SK-N-SH treated with all-trans-retinoic acid at 6 μM for 48 hours (cell line): Measurements from ENCODE around the gene MTA1.

Experiments used
- ISL1 ChIP-seq: fragments of 250-450 bp; sonication (Bioruptor Pico); IDR thresholded peaks from 2 replicates; pipeline ENCODE4 v2.1.2; 2022; ENCODE audit warnings: mild to moderate bottlenecking, moderate library complexity
- OSR1 ChIP-seq: fragments of 250-450 bp; sonication (Bioruptor Pico); IDR thresholded peaks from 2 replicates; pipeline ENCODE4 v1.8.0; 2022; ENCODE audit warnings: moderate library complexity, mild to moderate bottlenecking, inconsistent platforms
- PPARA ChIP-seq: fragments of 250-450 bp; sonication (Bioruptor Pico); IDR thresholded peaks from 2 replicates; pipeline ENCODE4 v1.5.0; 2020; ENCODE audit warnings: mild to moderate bottlenecking, borderline replicate concordance
- ZFP3 ChIP-seq: fragments of 250-450 bp; sonication (Bioruptor Pico); IDR thresholded peaks from 2 replicates; pipeline ENCODE4 v1.5.0; 2020; ENCODE audit warnings: mild to moderate bottlenecking, moderate library complexity
- ZNF70 ChIP-seq: fragments of 450-650 bp; formaldehyde crosslinking; IDR thresholded peaks from 2 replicates; pipeline ENCODE4 v1.5.0; 2020; ENCODE audit warnings: mild to moderate bottlenecking, moderate library complexity
- ZNF8 ChIP-seq: fragments of 450-650 bp; formaldehyde crosslinking; IDR thresholded peaks from 2 replicates; pipeline ENCODE4 v1.5.0; 2020; ENCODE audit warnings: mild to moderate bottlenecking, moderate library complexity
- TF ChIP-seq, protein P1 (sequence below): fragments of 250-450 bp; sonication (Bioruptor Pico); IDR thresholded peaks from 2 replicates; pipeline ENCODE4 v1.5.1; 2020; ENCODE audit warnings: low read depth, mild to moderate bottlenecking, moderate library complexity
- TF ChIP-seq, protein P2 (sequence below): fragments of 250-450 bp; sonication (Bioruptor Pico); IDR thresholded peaks from 2 replicates; pipeline ENCODE4 v1.8.0; 2020; ENCODE audit warnings: mild to moderate bottlenecking, moderate library complexity, borderline replicate concordance
- TF ChIP-seq, protein P3 (sequence below): fragments of 250-450 bp; sonication (Bioruptor Pico); IDR thresholded peaks from 2 replicates; pipeline ENCODE4 v1.5.1; 2021; ENCODE audit warnings: mild to moderate bottlenecking, moderate library complexity

DNA sequence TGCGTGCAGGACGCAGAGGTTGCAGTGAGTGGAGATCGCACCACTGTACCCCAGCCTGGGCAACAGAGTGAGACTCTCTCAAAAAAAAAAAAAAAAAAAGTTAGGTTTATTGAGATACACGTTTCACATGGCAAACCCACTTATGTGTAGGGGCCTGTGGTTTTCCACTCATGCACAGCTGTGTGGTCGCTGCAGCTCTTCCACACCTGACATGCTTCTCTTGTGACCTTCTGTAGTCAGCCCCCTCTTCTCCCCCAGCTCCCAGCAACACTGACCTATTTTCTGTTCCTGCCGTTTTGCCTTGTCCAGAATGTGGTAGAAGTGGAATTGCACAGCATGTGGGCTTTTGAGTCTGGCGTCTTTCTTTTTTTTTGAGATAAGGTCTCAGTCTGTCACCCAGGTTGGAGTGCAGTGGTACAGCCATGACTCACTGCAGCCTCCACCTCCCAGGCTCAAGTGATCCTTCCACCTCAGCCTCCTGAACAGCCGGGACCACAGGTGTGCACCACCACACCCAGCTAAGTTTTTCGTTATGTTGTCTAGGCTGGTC is 8.4 kb downstream of the MTA1 start:
- TF ChIP-seq, protein P1, sequence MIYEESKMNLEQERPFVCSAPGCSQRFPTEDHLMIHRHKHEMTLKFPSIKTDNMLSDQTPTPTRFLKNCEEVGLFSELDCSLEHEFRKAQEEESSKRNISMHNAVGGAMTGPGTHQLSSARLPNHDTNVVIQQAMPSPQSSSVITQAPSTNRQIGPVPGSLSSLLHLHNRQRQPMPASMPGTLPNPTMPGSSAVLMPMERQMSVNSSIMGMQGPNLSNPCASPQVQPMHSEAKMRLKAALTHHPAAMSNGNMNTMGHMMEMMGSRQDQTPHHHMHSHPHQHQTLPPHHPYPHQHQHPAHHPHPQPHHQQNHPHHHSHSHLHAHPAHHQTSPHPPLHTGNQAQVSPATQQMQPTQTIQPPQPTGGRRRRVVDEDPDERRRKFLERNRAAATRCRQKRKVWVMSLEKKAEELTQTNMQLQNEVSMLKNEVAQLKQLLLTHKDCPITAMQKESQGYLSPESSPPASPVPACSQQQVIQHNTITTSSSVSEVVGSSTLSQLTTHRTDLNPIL (CRISPR knock-in tag), result no peak
- TF ChIP-seq PPARA (CRISPR knock-in tag), result no peak
- TF ChIP-seq, protein P2, sequence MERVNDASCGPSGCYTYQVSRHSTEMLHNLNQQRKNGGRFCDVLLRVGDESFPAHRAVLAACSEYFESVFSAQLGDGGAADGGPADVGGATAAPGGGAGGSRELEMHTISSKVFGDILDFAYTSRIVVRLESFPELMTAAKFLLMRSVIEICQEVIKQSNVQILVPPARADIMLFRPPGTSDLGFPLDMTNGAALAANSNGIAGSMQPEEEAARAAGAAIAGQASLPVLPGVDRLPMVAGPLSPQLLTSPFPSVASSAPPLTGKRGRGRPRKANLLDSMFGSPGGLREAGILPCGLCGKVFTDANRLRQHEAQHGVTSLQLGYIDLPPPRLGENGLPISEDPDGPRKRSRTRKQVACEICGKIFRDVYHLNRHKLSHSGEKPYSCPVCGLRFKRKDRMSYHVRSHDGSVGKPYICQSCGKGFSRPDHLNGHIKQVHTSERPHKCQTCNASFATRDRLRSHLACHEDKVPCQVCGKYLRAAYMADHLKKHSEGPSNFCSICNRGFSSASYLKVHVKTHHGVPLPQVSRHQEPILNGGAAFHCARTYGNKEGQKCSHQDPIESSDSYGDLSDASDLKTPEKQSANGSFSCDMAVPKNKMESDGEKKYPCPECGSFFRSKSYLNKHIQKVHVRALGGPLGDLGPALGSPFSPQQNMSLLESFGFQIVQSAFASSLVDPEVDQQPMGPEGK (CRISPR knock-in tag), result no peak
- no peak for TF ChIP-seq OSR1 (CRISPR knock-in tag)
- no peak for TF ChIP-seq ZNF8 (CRISPR knock-in tag)
- no peak for TF ChIP-seq ISL1 (CRISPR knock-in tag)
- no peak for TF ChIP-seq ZFP3 (CRISPR knock-in tag)
- TF ChIP-seq ZNF70 (CRISPR knock-in tag), result no peak
- TF ChIP-seq, protein P3, sequence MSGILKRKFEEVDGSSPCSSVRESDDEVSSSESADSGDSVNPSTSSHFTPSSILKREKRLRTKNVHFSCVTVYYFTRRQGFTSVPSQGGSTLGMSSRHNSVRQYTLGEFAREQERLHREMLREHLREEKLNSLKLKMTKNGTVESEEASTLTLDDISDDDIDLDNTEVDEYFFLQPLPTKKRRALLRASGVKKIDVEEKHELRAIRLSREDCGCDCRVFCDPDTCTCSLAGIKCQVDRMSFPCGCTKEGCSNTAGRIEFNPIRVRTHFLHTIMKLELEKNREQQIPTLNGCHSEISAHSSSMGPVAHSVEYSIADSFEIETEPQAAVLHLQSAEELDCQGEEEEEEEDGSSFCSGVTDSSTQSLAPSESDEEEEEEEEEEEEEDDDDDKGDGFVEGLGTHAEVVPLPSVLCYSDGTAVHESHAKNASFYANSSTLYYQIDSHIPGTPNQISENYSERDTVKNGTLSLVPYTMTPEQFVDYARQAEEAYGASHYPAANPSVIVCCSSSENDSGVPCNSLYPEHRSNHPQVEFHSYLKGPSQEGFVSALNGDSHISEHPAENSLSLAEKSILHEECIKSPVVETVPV (CRISPR knock-in tag), result no peak
